Fibroblast of gingiva (primary cell): ENCODE results near the gene MTMR6.

ENCODE experiments used
- DNase-seq: peaks from one replicate; pipeline ENCODE4 v3.0.0-alpha.2; 2011; ENCODE audit warnings: low read depth

MTMR6 gene

DNA sequence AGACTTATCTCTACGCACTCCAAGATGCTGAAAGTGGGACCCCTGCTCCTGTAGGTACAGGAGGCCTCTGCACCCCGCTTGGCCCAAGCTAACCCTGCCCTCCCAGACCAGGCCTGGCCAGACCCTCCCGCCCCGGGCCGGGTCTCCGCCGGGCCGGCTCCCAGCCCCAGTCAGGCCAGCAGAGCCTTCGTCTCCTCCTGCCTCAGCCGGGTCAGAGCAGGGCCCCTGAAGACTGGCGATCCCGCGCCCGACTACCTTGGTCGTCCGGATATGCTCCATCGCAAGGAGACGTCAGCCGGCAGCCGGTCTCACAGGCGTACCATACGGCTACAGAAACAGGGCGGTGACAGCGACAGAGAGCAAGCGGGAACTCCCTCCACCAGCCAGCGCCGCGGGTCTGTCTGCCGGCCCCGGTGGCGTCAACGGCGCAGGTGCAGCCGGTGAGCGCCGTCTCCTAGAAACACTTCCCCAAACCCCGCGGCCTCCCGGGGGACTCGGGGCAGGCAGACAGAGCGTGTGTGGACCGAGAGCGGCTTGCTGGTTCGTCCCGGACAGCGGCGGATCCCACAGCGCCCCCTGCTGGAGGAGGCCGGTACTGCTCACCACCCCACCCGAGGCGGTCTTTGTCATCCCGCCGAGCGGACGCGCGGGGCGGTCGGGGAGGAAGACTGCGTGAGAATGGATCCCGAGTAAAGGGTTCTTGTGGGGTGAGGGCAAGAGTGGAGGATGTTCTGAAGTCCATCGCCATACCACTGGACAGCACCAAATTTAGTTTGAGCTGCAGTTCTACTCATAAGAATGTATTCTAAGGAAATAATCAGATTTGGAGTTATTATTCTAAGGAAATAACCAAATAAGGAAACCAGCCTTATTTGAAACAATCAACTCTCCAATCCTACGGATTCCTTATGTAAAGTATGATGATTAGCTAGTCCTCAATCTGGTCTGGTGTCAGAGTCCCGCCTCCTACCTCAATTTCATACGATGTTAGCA, at the start of gene MTMR6:
MTMR6 (minus strand) TSS at position 520 of the 993 bp plus-strand sequence; CDS start at position 279, 241 bp downstream.
- DNase-seq: peak; percentile 87

DNA sequence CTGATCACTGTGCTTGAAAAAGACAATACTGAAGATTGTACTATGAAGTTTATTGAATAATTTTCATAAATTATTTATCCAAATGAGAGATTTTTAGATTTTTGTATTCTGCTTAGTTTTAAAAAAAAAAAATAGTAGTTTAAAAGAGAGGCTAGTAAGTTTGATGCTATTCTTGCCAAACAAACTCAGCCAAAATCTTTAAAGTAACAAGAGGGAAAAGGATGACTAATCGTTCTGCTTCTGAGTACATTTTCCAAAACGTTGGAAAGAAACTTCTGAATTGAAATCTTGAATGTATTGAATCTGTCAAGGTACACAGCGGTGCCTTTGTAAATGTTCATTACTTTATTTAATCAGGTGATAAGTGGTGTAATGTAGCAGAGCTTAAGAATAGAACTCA, 48.6 kb upstream of the MTMR6 start:
- peak; percentile 4 for DNase-seq

DNA sequence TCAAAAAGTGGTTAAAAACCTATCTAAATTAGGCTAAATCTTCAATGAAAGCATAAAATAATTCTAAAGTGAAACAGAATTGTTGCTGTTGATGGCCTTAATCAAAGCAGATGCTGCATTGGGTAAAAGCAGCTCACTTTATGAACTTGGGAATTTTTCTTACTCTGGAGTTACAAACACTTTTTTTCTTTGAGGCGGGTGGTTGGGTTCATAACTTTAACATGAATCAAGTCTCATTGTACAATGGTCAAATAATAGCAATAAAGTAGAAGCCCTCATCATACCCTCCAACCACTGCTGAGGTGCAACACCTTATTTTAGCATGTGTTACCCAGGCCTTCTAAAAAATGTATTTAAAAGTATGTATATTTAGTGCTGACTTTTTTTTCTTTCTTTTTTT, 43.3 kb upstream of the MTMR6 start:
- no peak for DNase-seq

DNA sequence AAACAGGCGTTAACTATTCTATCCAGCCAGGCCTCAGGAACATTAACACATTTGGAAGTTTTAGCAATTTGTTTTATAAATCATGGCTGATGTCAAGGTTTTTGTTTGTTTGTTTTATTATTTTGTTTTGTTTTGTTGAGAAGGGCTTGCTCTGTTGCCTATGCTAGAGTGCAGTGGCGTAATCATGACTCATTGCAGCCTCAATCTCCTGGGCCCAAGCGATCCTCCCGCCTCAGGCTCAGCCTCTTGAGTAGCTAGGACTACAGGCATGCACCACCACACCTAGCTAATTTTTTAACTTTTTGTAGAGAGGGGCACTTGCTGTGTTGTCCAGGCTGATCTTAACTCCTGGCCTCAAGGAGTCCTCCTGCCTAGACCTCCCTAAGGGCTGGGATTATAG, 42.4 kb upstream of the MTMR6 start:
- DNase-seq: peak; percentile 51

DNA sequence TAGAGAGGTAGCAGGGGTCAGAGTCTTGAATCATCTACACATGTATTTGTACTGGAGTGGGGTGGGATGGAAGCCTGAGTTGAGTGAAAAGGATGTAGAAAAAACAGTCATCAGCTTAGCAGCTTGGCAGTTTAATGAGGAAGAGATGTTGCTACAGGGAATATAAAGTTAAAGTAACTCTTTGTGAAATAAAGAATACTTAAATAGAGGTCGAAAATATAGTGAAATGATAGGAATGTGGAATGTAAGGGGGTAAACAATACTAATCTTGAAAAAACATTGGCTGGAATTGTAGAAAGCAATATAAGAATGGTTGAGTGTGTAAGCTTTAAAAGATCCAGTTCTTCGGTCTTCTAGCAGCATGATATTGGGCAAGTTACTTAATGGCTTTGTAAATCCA, 36.8 kb upstream of the MTMR6 start:
- no peak for DNase-seq

DNA sequence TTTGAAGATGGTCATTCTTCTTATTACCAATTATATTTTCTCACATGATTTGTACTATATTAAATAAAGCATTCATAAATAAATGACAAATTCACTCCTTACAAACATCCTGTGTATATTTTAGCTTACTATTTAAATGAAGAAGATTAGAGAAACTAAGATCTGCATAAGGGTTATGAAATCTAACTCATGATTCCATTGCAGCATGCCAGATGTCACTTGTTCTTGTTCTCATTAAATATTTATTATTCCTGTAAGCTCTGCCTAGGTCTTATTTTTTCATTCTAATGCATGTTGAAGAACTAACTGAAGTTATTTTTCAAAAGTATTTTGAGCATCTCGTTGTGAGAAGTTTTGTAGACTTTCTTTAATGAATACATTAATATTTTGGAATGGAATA, 32.5 kb upstream of the MTMR6 start:
- DNase-seq: peak; percentile 43

DNA sequence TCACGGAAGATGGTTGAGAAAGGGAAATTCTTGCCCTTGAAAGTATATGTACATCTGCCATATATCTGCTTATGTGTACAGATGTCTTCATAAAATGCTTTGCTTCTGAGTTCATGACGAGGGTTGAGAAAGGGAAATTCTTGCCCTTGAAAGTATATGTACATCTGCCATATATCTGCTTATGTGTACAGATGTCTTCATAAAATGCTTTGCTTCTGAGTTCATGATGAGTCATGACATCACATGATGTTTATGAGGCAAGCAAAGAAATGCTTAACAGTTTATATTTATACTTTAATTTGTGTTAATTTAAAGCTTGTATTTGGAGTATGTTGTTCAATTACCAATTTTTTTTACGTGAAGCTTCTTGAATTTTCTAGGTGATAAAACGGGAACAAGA, 31.7 kb upstream of the MTMR6 start:
- DNase-seq: peak; percentile 67

DNA sequence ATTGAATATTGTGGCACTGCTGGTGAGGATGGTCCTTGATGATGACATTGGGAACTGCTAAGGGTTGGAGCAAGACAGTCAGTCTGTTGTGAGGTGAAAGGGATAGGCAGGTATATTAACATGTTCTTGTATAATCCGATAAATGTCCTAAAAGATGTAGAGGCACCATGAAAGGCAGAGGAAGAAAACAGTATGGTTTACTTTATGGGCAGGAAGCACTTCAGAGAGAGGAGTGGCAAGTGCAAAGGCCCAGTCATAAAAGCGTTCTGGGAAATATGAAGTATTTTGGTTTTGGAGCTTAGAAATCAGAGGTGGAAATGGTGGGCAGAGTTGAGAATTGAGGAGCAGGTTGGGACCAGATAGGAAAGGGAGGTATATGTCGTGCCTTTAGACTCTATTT, 23.6 kb upstream of the MTMR6 start:
- no peak for DNase-seq

DNA sequence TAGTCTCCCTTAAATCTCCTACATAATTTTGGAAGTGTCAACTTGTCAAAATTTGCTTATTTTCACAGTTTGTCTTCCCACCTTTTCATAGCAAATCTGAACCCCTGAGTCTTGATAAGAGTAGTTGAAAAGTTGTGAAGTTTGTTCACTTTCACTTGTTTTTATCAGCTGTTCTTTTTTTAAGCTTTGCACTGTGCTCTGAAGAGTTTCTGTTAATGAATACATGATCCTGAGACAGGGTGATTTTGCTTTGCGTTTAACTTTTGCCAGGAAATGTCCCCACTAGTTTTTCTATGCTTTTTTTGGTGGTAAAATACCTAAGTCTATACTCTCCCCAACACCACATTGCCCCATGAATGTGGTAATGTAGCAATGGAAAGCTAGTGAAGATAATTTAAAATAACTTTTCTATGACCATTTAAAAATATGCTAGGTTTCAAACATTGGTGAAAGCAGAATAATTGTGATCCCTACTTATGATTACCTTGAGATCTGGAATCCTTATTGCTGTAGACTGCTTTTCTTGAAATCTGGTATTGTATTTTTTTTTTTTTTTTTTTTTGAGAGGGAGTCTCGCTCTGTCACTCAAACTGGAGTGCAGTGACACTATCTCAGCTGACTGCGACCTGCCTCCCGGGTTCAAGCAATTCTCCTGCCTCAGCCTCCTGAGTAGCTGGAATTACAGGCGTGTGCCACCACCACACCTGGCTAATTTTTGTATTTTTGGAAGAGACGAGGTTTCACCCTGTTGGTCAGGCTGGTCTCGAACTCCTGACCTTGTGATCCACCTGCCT, 19.6 kb upstream of the MTMR6 start:
- no peak for DNase-seq

DNA sequence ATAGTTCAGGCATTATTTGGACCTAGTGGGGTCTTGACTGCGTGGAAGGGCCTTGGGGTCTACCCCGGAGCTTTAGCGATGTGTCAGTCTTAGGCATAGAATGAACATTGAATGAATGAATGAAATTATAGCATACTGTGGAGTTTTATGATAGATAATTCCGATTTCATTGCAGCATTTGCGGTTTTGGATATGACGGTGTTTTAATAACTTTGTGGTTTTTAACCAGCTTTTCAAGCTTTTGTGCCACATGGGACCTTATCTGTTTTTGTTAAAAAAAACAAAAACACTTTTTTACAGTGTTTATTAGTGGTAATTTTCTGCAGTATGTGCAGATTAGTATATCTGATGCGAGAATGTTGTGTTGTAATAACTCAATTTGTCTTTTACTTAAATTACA, 14.8 kb upstream of the MTMR6 start:
- no peak for DNase-seq

DNA sequence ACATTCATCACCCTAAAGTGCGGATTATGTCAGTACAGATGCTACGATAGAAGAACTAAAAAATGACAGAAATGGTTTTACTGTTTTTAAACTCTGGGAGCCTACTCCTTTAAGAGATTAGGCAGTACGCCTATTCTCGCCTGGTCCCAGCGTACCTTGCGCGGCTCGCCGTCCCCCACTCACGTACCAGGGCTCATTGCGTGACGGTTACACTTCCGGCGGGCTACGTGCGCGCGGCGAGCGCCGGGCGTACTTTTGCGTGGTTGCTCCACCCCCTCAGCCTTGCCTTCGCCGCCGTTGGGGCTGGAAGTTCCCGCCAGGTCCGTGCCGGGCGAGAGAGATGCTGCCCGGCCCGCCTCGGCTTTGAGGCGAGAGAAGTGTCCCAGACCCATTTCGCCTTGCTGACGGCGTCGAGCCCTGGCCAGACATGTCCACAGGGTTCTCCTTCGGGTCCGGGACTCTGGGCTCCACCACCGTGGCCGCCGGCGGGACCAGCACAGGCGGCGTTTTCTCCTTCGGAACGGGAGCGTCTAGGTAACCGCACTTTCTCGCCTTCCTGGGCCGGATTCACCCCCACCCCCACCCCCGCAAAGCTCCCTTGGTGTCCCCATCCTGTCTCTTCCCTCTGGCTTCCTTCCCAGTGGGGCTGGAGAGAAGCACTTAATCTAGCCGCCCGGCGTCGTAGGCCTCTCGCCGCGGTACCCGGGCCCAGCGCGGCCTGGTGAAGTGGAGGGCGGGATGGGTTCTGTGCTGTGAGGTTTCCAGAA, 14.2 kb upstream of the MTMR6 start, which contains the start of gene NUP58:
NUP58 (plus strand) TSS at position 279 of the 767 bp plus-strand sequence; CDS start at position 428, 149 bp downstream.
- peak; percentile 96 for DNase-seq

DNA sequence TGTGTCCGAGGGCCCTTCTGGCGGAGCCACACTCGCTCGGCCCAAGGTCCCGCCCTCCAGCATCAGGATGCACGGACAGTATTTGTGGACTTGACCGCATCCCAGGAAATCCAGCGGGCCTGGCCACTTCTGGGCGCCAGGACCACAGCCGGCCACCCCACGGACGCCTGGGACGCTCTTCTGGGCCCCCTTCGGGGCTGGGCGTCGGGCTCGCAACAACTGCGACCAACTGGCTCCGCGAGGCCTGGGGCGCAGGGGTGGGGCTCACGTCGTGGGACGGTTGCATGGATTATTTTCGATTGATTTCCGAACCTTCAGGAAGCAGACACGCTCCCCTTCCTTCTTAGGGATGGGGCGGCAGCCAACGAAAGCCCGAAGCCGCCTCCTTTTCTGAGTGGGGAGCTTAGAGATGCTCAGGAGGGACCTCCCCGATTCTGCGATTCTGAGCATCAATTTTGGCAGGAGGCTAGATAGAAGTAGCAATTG, 13.6 kb upstream of the MTMR6 start:
- DNase-seq: no peak

DNA sequence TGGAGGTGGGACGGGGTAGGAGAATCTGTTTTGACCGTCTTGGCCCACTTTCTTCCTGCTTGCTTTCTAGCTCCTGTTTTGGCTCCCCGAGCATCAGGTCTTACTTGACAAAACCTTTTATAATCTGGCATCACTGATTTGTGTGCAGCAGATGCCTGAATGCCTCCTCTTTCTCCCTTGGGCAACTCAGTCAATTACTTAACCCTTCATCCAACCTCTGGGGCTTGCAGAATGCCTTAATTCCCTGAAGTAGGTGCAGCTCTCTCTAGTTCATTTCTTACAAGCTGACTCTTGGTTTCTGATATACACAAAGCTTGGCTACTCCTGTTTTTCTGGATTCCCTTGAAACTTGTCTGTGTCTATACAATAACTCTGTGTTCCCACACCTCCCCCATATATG, 8.4 kb upstream of the MTMR6 start:
- no peak for DNase-seq

DNA sequence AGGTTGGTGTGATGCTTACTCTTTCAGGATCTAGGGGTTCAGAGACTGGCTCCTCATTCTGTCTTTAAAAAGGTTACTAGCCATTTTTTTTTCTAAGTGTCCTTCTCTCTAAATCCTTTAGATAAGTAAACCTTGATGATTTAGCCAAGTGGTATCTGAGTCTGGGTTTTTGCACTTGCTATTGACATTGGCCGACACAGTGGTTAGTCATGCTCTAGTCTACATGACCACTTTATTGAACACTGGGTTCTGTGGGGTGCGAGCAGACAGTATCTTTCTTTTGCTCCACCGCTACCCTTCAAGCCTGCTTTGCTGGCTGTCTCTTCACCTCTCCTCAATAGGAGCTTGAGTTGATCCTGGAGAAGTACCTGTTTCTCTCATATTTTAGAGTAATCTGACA, 7.9 kb upstream of the MTMR6 start:
- no peak for DNase-seq

DNA sequence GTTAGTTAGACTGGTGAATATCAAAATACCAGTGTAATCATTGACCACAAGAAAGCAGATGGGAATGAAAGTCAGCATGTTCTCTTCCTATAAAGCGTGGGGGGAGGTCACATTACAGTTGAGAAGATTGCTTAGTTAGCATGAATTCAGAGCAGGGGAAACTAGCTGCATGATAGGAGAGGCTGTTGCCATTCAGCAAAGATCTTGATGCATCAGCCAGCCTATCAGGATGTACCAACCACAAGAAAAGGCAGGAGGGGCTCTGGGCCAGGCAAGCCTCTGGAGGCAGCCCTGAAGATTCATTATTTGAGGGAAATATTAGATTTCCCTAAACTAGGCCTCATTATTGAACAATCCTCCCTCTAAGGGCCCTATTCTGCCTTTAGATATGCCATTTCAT, 5.0 kb upstream of the MTMR6 start:
- DNase-seq: no peak

DNA sequence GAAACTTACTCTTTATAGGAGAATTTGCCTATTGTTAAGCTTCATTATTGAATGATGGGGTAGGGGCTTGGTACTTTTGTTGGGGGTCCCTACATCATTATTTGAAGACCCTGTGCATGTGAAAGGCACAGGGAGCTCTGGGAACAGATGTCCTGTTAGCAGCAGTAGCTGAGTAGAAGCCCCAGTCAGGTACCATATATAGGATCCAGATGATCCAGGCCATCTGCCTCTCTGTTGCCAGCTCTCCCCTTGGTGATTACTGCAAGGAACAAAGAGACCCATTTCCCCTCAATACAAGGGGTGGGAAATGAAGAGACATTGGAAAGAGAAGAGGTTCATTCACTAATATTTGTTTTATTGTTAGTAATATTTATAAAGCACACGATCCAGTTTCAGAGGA, 4.4 kb upstream of the MTMR6 start:
- no peak for DNase-seq

DNA sequence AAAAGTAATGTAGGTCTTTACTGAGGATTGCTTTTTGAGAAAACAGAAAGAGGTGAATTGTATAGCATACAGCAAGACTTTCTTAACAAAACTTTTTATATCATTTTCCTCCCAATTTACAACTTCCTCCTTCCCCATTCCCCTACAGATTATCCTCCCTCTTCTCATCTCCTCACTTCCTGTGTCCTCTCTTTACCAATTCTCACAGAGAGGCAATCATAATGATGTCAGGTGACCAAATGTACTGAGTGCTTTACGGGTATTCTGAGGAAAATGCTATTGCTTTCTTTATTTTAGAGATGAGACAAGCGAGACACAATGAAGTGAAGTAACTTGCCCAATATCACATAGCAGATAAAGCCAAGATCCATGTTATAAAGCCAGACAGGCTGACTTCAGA, 1.7 kb upstream of the MTMR6 start:
- no peak for DNase-seq

DNA sequence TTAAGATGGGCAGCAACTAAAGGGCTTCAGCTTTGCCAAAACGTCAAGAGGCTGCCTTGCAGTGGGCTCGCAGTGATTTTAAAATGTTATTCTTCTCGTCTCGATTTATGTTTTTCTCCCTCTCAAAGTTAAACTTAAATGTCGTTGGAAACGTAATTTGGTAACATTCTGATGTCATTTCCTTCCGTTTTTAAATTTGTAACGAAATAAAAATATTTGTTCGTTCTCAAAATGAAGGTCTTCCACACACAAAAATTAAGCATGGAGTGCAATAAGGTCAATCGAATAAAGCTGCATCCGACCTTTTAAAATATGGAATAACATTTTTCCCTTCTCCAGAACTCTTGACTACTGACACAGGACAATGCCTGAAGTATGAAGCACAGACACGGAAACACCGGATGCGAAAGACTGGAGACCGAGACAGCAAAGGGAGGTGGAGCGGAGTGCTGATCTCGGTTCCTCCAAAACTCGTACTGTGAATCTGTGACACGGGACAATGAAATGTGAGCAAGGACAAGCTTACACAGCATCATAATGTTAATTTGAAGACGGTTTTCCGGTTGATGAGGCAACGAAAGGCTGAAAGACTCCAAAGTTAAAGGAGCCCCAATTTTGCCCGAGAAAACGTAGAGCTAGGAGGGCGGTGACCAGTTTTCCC, 850 bp downstream of the MTMR6 start:
- DNase-seq: peak; percentile 35

DNA sequence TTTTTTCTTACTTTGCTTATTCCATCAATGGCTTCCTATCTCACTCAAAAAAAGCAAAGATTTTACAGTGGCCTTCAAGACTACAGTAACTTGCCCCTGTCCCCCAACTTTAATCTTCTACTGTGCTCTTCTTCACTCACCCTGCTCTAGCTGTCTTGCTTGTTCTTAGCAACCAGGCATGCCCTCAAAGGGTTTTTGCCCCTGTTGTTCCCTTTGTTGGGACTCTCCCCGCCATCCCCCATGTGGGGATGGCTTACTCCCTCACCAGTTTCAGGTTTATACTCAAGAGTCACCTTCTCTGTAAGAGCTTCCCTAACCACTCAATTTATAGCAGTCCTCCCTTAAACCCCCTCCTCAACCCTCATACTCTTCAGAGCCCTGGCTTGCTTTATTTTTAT, 5.4 kb downstream of the MTMR6 start:
- DNase-seq: no peak

DNA sequence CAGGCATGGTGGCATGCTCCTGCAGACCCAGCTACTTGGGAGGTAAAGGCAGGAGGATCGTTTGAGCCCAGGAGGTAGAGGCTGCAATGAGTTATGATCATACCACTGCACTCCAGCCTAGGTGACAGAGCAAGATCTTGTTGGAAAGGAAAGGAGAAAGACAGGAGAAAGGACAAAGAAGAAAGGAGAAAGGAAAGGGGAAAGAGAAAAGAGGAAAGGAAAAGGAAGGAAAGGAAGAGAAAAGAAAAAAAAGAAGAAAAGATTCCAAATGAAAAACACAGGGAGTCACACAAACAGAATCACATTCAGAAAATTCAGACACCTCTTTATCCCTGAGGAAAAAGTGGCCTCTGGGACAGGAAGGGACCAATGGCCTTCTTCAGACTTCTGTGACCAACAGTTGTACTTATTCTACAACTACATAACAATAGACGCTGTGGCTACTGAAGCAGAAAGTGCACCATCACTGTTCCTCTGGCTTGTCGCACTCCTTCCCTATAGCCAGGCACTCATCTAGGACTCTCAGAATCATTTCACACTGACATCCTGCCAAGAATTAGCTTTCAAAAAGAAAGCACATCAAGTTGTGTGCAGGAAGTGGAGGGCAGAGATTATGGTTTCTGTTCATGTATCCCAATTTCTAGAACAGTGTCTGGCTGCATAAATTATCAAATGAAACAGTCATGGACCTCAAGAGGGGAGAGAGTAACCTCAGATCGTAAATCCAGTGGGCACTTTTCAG, 5.9 kb downstream of the MTMR6 start:
- no peak for DNase-seq

DNA sequence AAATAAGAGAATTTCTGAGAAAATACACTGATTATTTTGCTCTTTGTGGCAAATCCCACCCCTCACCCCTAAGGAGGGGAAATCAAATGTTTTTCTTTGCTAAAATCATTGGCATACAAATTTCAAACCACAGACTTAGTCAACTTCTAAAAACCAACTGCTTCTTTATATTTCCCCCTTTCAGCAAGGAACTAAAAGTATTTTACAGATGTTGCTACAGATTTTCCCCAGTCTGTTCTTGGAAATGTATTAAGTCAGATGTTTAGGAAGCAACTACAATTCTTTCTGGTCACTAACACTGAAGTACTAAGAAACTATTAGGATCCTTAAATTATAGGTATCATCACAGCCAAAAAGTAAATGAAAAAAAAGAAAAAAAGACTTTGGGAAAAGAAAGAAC, 6.9 kb downstream of the MTMR6 start:
- DNase-seq: no peak
